Right lobe of liver (tissue), 4 donors: ENCODE results near the gene SLC35G6.

Source experiments
- CTCF ChIP-seq, 4 donors: fragments of 200-600 bp in 3 of 4; fragments of 450-650 bp in 1 of 4; IDR thresholded peaks; one replicate each; pipeline versions ENCODE4 v1.5.1 to v1.8.0; 2016 to 2022; ENCODE audit warnings: antibody characterized with exemption in 4 of 4, mild to moderate bottlenecking in 2 of 4
- POLR2A ChIP-seq: fragments of 450-650 bp; IDR thresholded peaks from one replicate; pipeline ENCODE4 v1.6.1; 2017; ENCODE audit warnings: antibody characterized with exemption, mild to moderate bottlenecking
- donor health status: DM: no; HTN: no; CAD: no.
- donor health status: DM: no; HTN: no; CAD: no.
- donor health status: DM: no; HTN: yes; CAD: no.

GRCh38 chr17:7484067-7484918 is 3.0 kb downstream of the SLC35G6 start, which contains the start of gene POLR2A:
- no peak for TF ChIP-seq CTCF (IDR thresholded peaks at IDR 0.05)
- TF ChIP-seq POLR2A, result peak; percentile 100
